SU-DHL-6 (cell line): ENCODE data around the gene ZNF785.

Source experiments
- H2AFZ ChIP-seq: fragments of 200-600 bp; sonication (generic); 2 replicates; pipeline ENCODE4 v1.6.1; 2014; ENCODE audit warnings: low read depth, mild to moderate bottlenecking, moderate library complexity, mixed read lengths, antibody characterized with exemption, low read length; ENCODE audit not compliant: severe bottlenecking
- H3F3A ChIP-seq: fragments of 200-600 bp; shearing (Covaris generic); 2 replicates; pipeline ENCODE4 v1.6.0; 2016; ENCODE audit warnings: antibody characterized with exemption, mild to moderate bottlenecking; ENCODE audit not compliant: insufficient read depth
- H3K27ac ChIP-seq: fragments of 200-600 bp; sonication (generic); 2 replicates; pipeline ENCODE4 v1.5.1; 2016; ENCODE audit warnings: low read depth, mild to moderate bottlenecking, low read length, moderate library complexity, mixed read lengths
- H3K27me3 ChIP-seq: fragments of 200-600 bp; sonication (generic), shearing (Covaris generic); 2 replicates; pipeline ENCODE4 v1.6.0; 2014; ENCODE audit warnings: mild to moderate bottlenecking, low read length
- H3K36me3 ChIP-seq: fragments of 200-600 bp; sonication (generic); 2 replicates; pipeline ENCODE4 v1.6.1; 2014; ENCODE audit warnings: mild to moderate bottlenecking, low read length, mixed read lengths
- H3K4me2 ChIP-seq: fragments of 300-600, 200-600 bp; shearing (Covaris generic), sonication (generic); 2 replicates; pipeline ENCODE4 v1.6.0; 2014; ENCODE audit warnings: low read length, low read depth, mild to moderate bottlenecking; ENCODE audit not compliant: poor library complexity, severe bottlenecking
- H3K4me3 ChIP-seq: fragments of 200-600 bp; sonication (generic); 2 replicates; pipeline ENCODE4 v1.5.1; 2014; ENCODE audit warnings: antibody characterized with exemption, low read length, mild to moderate bottlenecking, mixed read lengths; ENCODE audit not compliant: insufficient read depth, poor library complexity, severe bottlenecking
- H3K79me2 ChIP-seq: fragments of 200-600 bp; sonication (generic); 2 replicates; pipeline ENCODE4 v1.6.1; 2014; ENCODE audit warnings: mild to moderate bottlenecking, low read length, moderate library complexity; ENCODE audit not compliant: insufficient read depth
- H3K9ac ChIP-seq: fragments of 200-600 bp; sonication (generic); 2 replicates; pipeline ENCODE4 v1.7.0; 2014; ENCODE audit warnings: mild to moderate bottlenecking, low read length
- H3K9me2 ChIP-seq: fragments of 200-600 bp; sonication (generic); replicated peaks from 2 replicates; pipeline ENCODE4 v1.6.1; 2014; ENCODE audit warnings: low read length; ENCODE audit not compliant: insufficient read depth
- H3K9me3 ChIP-seq: fragments of 200-600 bp; sonication (generic); 2 replicates; pipeline ENCODE4 v1.6.1; 2014; ENCODE audit warnings: low read length, mixed read lengths; ENCODE audit not compliant: insufficient read depth
- H4K20me1 ChIP-seq: fragments of 200-600 bp; sonication (generic); 2 replicates; pipeline ENCODE4 v1.6.1; 2014; ENCODE audit warnings: low read depth, mild to moderate bottlenecking, antibody characterized with exemption, low read length, moderate library complexity, mixed read lengths
- CTCF ChIP-seq: fragments of 200-600 bp; sonication (generic); IDR thresholded peaks from one replicate; pipeline ENCODE4 v1.5.1; 2017; ENCODE audit warnings: antibody characterized with exemption, mild to moderate bottlenecking, low read length, moderate library complexity; ENCODE audit not compliant: insufficient read depth, poor library complexity, severe bottlenecking
- EZH2phosphoT487 ChIP-seq: fragments of 200-600 bp; sonication (generic), shearing (Covaris generic); conservative IDR thresholded peaks from 2 replicates; pipeline ENCODE4 v1.6.1; 2018; ENCODE audit warnings: mild to moderate bottlenecking, antibody characterized with exemption, low read length, moderate library complexity, mixed read lengths

ZNF785 gene

GRCh38 chr16:30619202-30619601 is 33.7 kb upstream of the ZNF785 start:
- Histone ChIP-seq H3F3A (no peaks in the 10 kb centered on the region), H3K36me3 (no peaks in the 10 kb centered on the region), H3K4me2 (no peak overlapping the region), H4K20me1 (no peaks in the 10 kb centered on the region), H3K9ac (no peak overlapping the region), H3K27ac (no peak overlapping the region), H2AFZ (no peak overlapping the region), H3K79me2 (no peaks in the 10 kb centered on the region), H3K9me3 (no peaks in the 10 kb centered on the region), H3K9me2 (no peaks in the 10 kb centered on the region), H3K27me3 (no peaks in the 10 kb centered on the region), H3K4me3 (no peak overlapping the region)
- TF ChIP-seq CTCF = no peak
- no peak for TF ChIP-seq EZH2phosphoT487

- Histone ChIP-seq H4K20me1 (no peaks in the 10 kb centered on the region), H3K9ac (no peak overlapping the region), H2AFZ (no peak overlapping the region), H3K27ac (no peak overlapping the region), H3K9me3 (no peaks in the 10 kb centered on the region), H3K9me2 (no peaks in the 10 kb centered on the region), H3K79me2 (no peaks in the 10 kb centered on the region), H3K27me3 (no peaks in the 10 kb centered on the region), H3K36me3 (no peaks in the 10 kb centered on the region), H3K4me2 (no peak overlapping the region), H3K4me3 (no peak overlapping the region), H3F3A (peaks cover 8% of the 10 kb centered on the region)
- TF ChIP-seq EZH2phosphoT487 (no peak), CTCF (peak; percentile 65)
These were observed 30.0 kb upstream of the ZNF785 start for GRCh38 chr16:30615358-30616091.

- Histone ChIP-seq H3K27ac (peak within 1 kb of the TSS; percentile 73), H4K20me1 (no peaks in the 10 kb centered on the region), H3K9ac (peak within 1 kb of the TSS; percentile 93), H3K4me3 (peak within 1 kb of the TSS; percentile 72), H3K9me3 (no peaks in the 10 kb centered on the region), H3K27me3 (no peaks in the 10 kb centered on the region), H3K36me3 (no peaks in the 10 kb centered on the region), H3K9me2 (no peaks in the 10 kb centered on the region), H2AFZ (peak within 1 kb of the TSS; percentile 82), H3F3A (peaks cover 8% of the 10 kb centered on the region), H3K4me2 (peak within 1 kb of the TSS; percentile 95), H3K79me2 (peaks cover 13% of the 10 kb centered on the region)
- TF ChIP-seq CTCF = no peak
- TF ChIP-seq EZH2phosphoT487 = no peak
These were observed 24.7 kb upstream of the ZNF785 start, which contains the start of gene ZNF689 for GRCh38 chr16:30609926-30610839. Gene ZNF689, minus strand, starts transcription at chr16:30610389. Its CDS starts 348 bp downstream, at chr16:30610041.
